D721Med (cell line): ENCODE results near the gene TMEM98.
"Not testable (repeated sequence)": the region's sequence is repeated elsewhere in the genome, so short reads cannot be mapped to it uniquely, and the experiment has no call there.

Experiments used
- DNase-seq: peaks from one replicate; pipeline ENCODE4 v3.0.0; 2011; ENCODE audit warnings: low spot score; ENCODE audit not compliant: insufficient read length
- FAIRE-seq: peaks from 2 replicates; lab custom pipeline; 2011; peaks lifted over from hg19 to GRCh38; lab: Jason Lieb, UNC
- CTCF ChIP-seq: IDR thresholded peaks from 2 replicates; pipeline ENCODE4 v1.5.1; 2012; ENCODE audit warnings: mild to moderate bottlenecking, control low read depth; ENCODE audit not compliant: insufficient read depth; ENCODE audit errors: missing control alignments

Gene TMEM98

GRCh38 chr17:32927724-32928585, at the start of gene TMEM98:
Gene TMEM98 (plus strand): TSS chr17:32928153. CDS start chr17:32931529, 3,376 bp downstream.
- FAIRE-seq (no peak), DNase-seq (no peak)
- no peak for TF ChIP-seq CTCF

GRCh38 chr17:32878211-32878610, 49.7 kb upstream of the TMEM98 start:
- no peak for FAIRE-seq
- TF ChIP-seq CTCF = no peak
- no peak for DNase-seq

- DNase-seq (no peak), FAIRE-seq (no peak)
- no peak for TF ChIP-seq CTCF
These were observed 48.8 kb upstream of the TMEM98 start for GRCh38 chr17:32879134-32879533.

- FAIRE-seq (no peak), DNase-seq (no peak)
- TF ChIP-seq CTCF = no peak
These were observed 47.1 kb upstream of the TMEM98 start for GRCh38 chr17:32880671-32881453.

- no peak for DNase-seq
- no peak for FAIRE-seq
- no peak for TF ChIP-seq CTCF
These were observed 45.9 kb upstream of the TMEM98 start for GRCh38 chr17:32882029-32882428.

- FAIRE-seq = no peak
- TF ChIP-seq CTCF = no peak
These were observed 45.2 kb upstream of the TMEM98 start for GRCh38 chr17:32882734-32883133.

GRCh38 chr17:32886951-32887350, 41.0 kb upstream of the TMEM98 start:
- FAIRE-seq, DNase-seq: not testable (repeated sequence)

More at GRCh38 chr17:32882734-32883133, 45.2 kb upstream of the TMEM98 start:
- no peak for DNase-seq

- FAIRE-seq, DNase-seq: not testable (repeated sequence)
These were observed 40.5 kb upstream of the TMEM98 start for GRCh38 chr17:32887410-32887809.
